H1 (cell line): ENCODE data around the gene RPTOR. TPM values are rescaled to one million over a fixed set of nuclear protein-coding genes. Genes with fewer than 3 reads are reported as not detected.

Experiments used
- CTCF ChIA-PET: fragments of 300-600 bp; sonication (Branson Sonifier 250); formaldehyde crosslinking; loops from one replicate; lab custom pipeline; 2021; ENCODE audit not compliant: partially characterized antibody; lab: Charles Lee
- POLR2A ChIA-PET: fragments of 300-600 bp; sonication (Branson Sonifier 250); formaldehyde crosslinking; loops from one replicate; lab custom pipeline; 2021; ENCODE audit warnings: inconsistent platforms; ENCODE audit not compliant: partially characterized antibody; lab: Charles Lee
- DNase-seq, 2 experiments: peaks; one replicate each; pipeline versions ENCODE4 v3.0.0 to v3.0.0-alpha.2; 2010 to 2022; ENCODE audit warnings: low spot score in 2 of 2, low read depth in 1 of 2, mixed read lengths in 1 of 2
- FAIRE-seq: peaks from 2 replicates; lab custom pipeline; 2011; peaks lifted over from hg19 to GRCh38; lab: Jason Lieb, UNC
- H2AFZ ChIP-seq: 2 replicates; pipeline ENCODE4 v1.8.1; 2012; ENCODE audit warnings: low read length, inconsistent platforms
- H2AK5ac ChIP-seq: 2 replicates; pipeline ENCODE4 v1.6.1; 2013; ENCODE audit warnings: low read depth, low read length
- H2BK120ac ChIP-seq: replicated peaks from 2 replicates; pipeline ENCODE3; 2013; ENCODE audit warnings: low read depth, low read length, inconsistent platforms
- H2BK12ac ChIP-seq: 2 replicates; pipeline ENCODE4 v1.6.1; 2013; ENCODE audit warnings: low read depth, low read length
- H2BK15ac ChIP-seq: 2 replicates; pipeline ENCODE4 v1.6.1; 2013; ENCODE audit warnings: low read length
- H2BK20ac ChIP-seq: 2 replicates; pipeline ENCODE4 v1.6.1; 2013; ENCODE audit warnings: low read length
- H2BK5ac ChIP-seq: 2 replicates; pipeline ENCODE4 v1.6.1; 2013; ENCODE audit warnings: low read depth, low read length
- H3K14ac ChIP-seq: 2 replicates; pipeline ENCODE4 v1.6.1; 2013; ENCODE audit warnings: inconsistent platforms; ENCODE audit not compliant: insufficient read length
- H3K18ac ChIP-seq: 2 replicates; pipeline ENCODE4 v1.6.1; 2013; ENCODE audit warnings: low read length; ENCODE audit errors: extremely low read depth
- H3K23ac ChIP-seq: 2 replicates; pipeline ENCODE4 v1.6.1; 2013; ENCODE audit warnings: inconsistent platforms; ENCODE audit not compliant: insufficient read length
- H3K23me2 ChIP-seq: 2 replicates; pipeline ENCODE4 v1.6.1; 2013; ENCODE audit warnings: low read depth, low read length
- H3K27ac ChIP-seq: 2 replicates; pipeline ENCODE4 v1.6.1; 2011; ENCODE audit warnings: low read depth, low read length, inconsistent platforms
- H3K27me3 ChIP-seq, 4 experiments: replicated peaks in 1 of 4; 1 replicate in 1 of 4; 2 replicates in 3 of 4; pipeline versions ENCODE4 v1.6.1 to v1.8.1; 2011 to 2013; ENCODE audit warnings: low read length in 3 of 4, mild to moderate bottlenecking in 3 of 4, inconsistent platforms in 2 of 4, mixed read lengths in 2 of 4, moderate library complexity in 1 of 4; ENCODE audit not compliant: control insufficient read depth in 3 of 4, insufficient read depth in 3 of 4; ENCODE audit errors: extremely low read depth in 1 of 4
- H3K36me3 ChIP-seq, 4 experiments: 2 replicates each; pipeline versions ENCODE4 v1.6.1 to v1.8.1; 2011 to 2013; ENCODE audit warnings: mild to moderate bottlenecking in 4 of 4, low read length in 3 of 4, moderate library complexity in 2 of 4, control low read depth in 1 of 4, inconsistent platforms in 1 of 4; ENCODE audit not compliant: insufficient read depth in 4 of 4, control insufficient read depth in 2 of 4
- H3K4ac ChIP-seq: replicated peaks from 2 replicates; pipeline ENCODE3; 2013; ENCODE audit warnings: low read length, low read depth, mixed read lengths, inconsistent platforms; ENCODE audit not compliant: insufficient read length
- H3K4me1 ChIP-seq, 4 experiments: replicated peaks in 1 of 4; 1 replicate in 1 of 4; 2 replicates in 3 of 4; pipeline versions ENCODE4 v1.6.1 to v1.8.1; 2011 to 2013; ENCODE audit warnings: low read length in 3 of 4, inconsistent platforms in 2 of 4, mixed read lengths in 1 of 4; ENCODE audit not compliant: insufficient read depth in 4 of 4, control insufficient read depth in 3 of 4
- H3K4me2 ChIP-seq, 2 experiments: 2 replicates each; pipeline versions ENCODE4 v1.6.1 to v1.8.1; 2011 to 2013; ENCODE audit warnings: low read depth in 2 of 2, low read length in 2 of 2, control low read depth in 1 of 2, inconsistent platforms in 1 of 2, mild to moderate bottlenecking in 1 of 2; ENCODE audit not compliant: insufficient read depth in 1 of 2
- H3K4me3 ChIP-seq, 4 experiments: fragments of 200-600, 300-600 bp in 1 of 4; sonication (generic), shearing (Covaris generic), sonication (Bioruptor Twin) in 1 of 4; 2 replicates each; pipeline versions ENCODE4 v1.5.1 to v1.8.1; 2011 to 2016; ENCODE audit warnings: low read length in 4 of 4, low read depth in 3 of 4, control low read depth in 2 of 4, inconsistent platforms in 2 of 4, mild to moderate bottlenecking in 2 of 4, mixed read lengths in 1 of 4, moderate library complexity in 1 of 4; ENCODE audit not compliant: insufficient read depth in 2 of 4; ENCODE audit errors: extremely low read depth in 1 of 4
- H3K56ac ChIP-seq: replicated peaks from 2 replicates; pipeline ENCODE3; 2013; ENCODE audit warnings: low read depth, mild to moderate bottlenecking, mixed read lengths, low read length, inconsistent platforms; ENCODE audit not compliant: insufficient read length
- H3K79me1 ChIP-seq: 2 replicates; pipeline ENCODE4 v1.6.1; 2013; ENCODE audit warnings: low read depth, low read length, control low read depth
- H3K79me2 ChIP-seq, 2 experiments: 2 replicates each; pipeline versions ENCODE4 v1.6.1 to v1.8.1; 2012 to 2013; ENCODE audit warnings: low read length in 2 of 2, mild to moderate bottlenecking in 2 of 2, inconsistent platforms in 1 of 2; ENCODE audit not compliant: insufficient read depth in 2 of 2, control insufficient read depth in 1 of 2
- H3K9ac ChIP-seq, 4 experiments: replicated peaks in 1 of 4; 1 replicate in 1 of 4; 2 replicates in 3 of 4; pipeline versions ENCODE4 v1.6.1 to v1.8.1; 2011 to 2013; ENCODE audit warnings: low read depth in 3 of 4, low read length in 3 of 4, control low read depth in 2 of 4, mild to moderate bottlenecking in 2 of 4, moderate library complexity in 2 of 4, inconsistent platforms in 1 of 4; ENCODE audit errors: extremely low read depth in 1 of 4
- H3K9me3 ChIP-seq, 2 experiments: 2 replicates each; pipeline versions ENCODE4 v1.6.1 to v1.8.1; 2012 to 2013; ENCODE audit warnings: mild to moderate bottlenecking in 2 of 2, moderate library complexity in 2 of 2, control low read depth in 1 of 2, inconsistent platforms in 1 of 2, low read depth in 1 of 2, low read length in 1 of 2, mixed read lengths in 1 of 2; ENCODE audit not compliant: insufficient read depth in 2 of 2
- H4K20me1 ChIP-seq, 2 experiments: replicated peaks in 1 of 2; 2 replicates each; pipeline versions ENCODE3 to v1.8.1; 2011 to 2013; ENCODE audit warnings: inconsistent platforms in 2 of 2, low read length in 2 of 2, mild to moderate bottlenecking in 1 of 2; ENCODE audit not compliant: insufficient read depth in 2 of 2, control insufficient read depth in 1 of 2
- H4K5ac ChIP-seq: 2 replicates; pipeline ENCODE4 v1.6.1; 2013; ENCODE audit warnings: low read length, low read depth, mixed read lengths, inconsistent platforms; ENCODE audit not compliant: insufficient read length
- H4K8ac ChIP-seq: 2 replicates; pipeline ENCODE4 v1.8.0; 2013; ENCODE audit warnings: mild to moderate bottlenecking, moderate library complexity, low read length, inconsistent platforms; ENCODE audit not compliant: insufficient read depth; ENCODE audit errors: extremely low read depth
- H4K91ac ChIP-seq: replicated peaks from 2 replicates; pipeline ENCODE3; 2013; ENCODE audit warnings: low read length, mixed read lengths, inconsistent platforms; ENCODE audit not compliant: insufficient read length
- BRCA1 ChIP-seq: IDR thresholded peaks from 2 replicates; pipeline ENCODE4 v1.6.1; 2012; ENCODE audit warnings: low read depth, low read length, improper control_type of control experiment
- JUN ChIP-seq: IDR thresholded peaks from 2 replicates; pipeline ENCODE4 v1.6.1; 2011; ENCODE audit warnings: low read depth, mild to moderate bottlenecking, improper control_type of control experiment, low read length
- SIN3A ChIP-seq, 2 experiments: IDR thresholded peaks in 1 of 2; conservative IDR thresholded peaks in 1 of 2; 2 replicates each; pipeline ENCODE4 v1.6.1; 2011 to 2012; ENCODE audit warnings: low read length in 2 of 2, improper control_type of control experiment in 1 of 2, low read depth in 1 of 2, mild to moderate bottlenecking in 1 of 2
- SP4 ChIP-seq: IDR thresholded peaks from 2 replicates; pipeline ENCODE4 v1.6.1; 2012; ENCODE audit warnings: low read length, inconsistent platforms
- WGBS, 2 experiments: shearing (Covaris generic) in 1 of 2; methylation state at CpG; one replicate each; pipeline versions ENCODE4 v1.1.6 to v1.1.7; 2013 to 2015; ENCODE audit warnings: low lambda C conversion rate in 2 of 2, mixed read lengths in 2 of 2, inconsistent platforms in 1 of 2, low coverage in 1 of 2, missing lambda C conversion rate in 1 of 2; ENCODE audit not compliant: insufficient replicate concordance in 2 of 2, insufficient coverage in 1 of 2, insufficient read length in 1 of 2; ENCODE audit errors: extremely low coverage in 1 of 2, missing lambda C conversion rate in 1 of 2; 5-methylcytosine and 5-hydroxymethylcytosine counted together
- polyA plus RNA-seq, 7 experiments: library from polyadenylated mRNA; depleted of rRNA in 3 of 7; stranded (reverse) in 5 of 7; unstranded in 2 of 7; fragments of >200 nt in 5 of 7; fragments of 200-250 nt in 2 of 7; gene quantifications; 1 replicate in 5 of 7; 2 replicates in 1 of 7; 4 replicates in 1 of 7; pipeline versions ENCODE4 v1.2.1 to v1.2.3, GENCODE V29; 2011 to 2013; ENCODE audit warnings: missing spikeins in 2 of 7, mixed read lengths in 2 of 7
- total RNA-seq: library from RNA; stranded (reverse); fragmentation: NEBNext Ultra II Directional; extraction: Animal tissue kit (Norgen Biotek cat#: 25700); gene quantifications from 2 replicates; pipeline ENCODE4 v1.2.1, GENCODE V29; 2021
- TF ChIP-seq, protein P1 (sequence below): IDR thresholded peaks from 2 replicates; pipeline ENCODE4 v1.6.1; 2011; ENCODE audit warnings: low read depth, mild to moderate bottlenecking, low read length; ENCODE audit not compliant: insufficient read depth

Gene RPTOR
- total and polyA plus RNA-seq, 2 of the 8 experiments (the other 6 are each of a cell fraction or from before 2014, with no cell fraction given), result 6.9 to 28.7 TPM

DNA sequence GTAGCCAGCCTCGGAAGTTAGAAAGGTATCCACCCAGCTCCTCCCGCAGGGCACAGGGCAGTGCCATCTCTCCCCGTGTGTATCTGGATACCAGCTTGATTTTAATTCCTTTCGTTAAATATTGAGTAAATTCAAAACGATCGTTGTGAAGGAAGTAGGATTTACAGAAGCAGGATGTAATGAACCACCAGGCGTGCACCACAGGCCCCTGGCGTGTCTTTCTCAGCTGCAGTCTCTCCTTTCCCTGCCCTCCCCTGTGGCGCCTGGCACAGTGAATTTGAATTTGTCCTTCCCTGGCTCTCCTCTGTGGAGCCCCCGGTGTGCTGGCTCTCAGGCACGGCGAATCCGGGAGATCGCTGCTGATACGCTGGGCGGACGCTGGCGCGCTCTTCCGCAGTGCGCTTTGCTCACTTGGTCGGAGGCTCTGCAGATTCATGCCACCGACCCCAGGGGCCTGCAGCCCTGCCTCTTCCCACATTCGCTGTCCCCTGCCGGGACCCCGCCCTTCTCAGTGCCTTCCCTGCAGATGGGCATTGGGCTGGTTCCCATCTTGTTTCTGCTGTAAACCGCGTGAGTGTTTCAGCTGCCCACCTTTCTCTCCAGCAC, 164.6 kb downstream of the RPTOR start:
- H3K9ac ChIP-seq, result no peak overlapping the region
- no peak for FAIRE-seq
- no peak for TF ChIP-seq BRCA1
- no peak for TF ChIP-seq JUN
- TF ChIP-seq SIN3A (conservative IDR thresholded peaks at IDR 0.05 in 1 of 2, IDR thresholded peaks at IDR 0.05 in 1 of 2; ENCODE audit: low read depth in 1 of 2, low read length in 2 of 2), result no peak
- TF ChIP-seq, protein P1, sequence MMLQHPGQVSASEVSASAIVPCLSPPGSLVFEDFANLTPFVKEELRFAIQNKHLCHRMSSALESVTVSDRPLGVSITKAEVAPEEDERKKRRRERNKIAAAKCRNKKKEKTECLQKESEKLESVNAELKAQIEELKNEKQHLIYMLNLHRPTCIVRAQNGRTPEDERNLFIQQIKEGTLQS, result no peak
- TF ChIP-seq SP4, result no peak
- no peak overlapping the region for H4K5ac ChIP-seq
- 80% methylated on average over 26 of the region's 28 CpGs; no CpG with 5 or more reads in 1 of the 2 experiments for WGBS, 2 experiments
- H3K79me1 ChIP-seq, result peaks cover 8% of the 10 kb centered on the region; the same call in 1 of the 2 replicates
- no peak overlapping the region for H3K14ac ChIP-seq
- 0 out of 2 replicates have a peak overlapping the region, but pooled peaks have one; percentile 9 for H2BK5ac ChIP-seq
- no peak overlapping the region for H3K4me2 ChIP-seq
- H3K4me3 ChIP-seq, result no peak overlapping the region
- peak overlapping the region; percentile 65; the same call in 1 of the 2 replicates for H4K8ac ChIP-seq
- H3K79me2 ChIP-seq, result peaks cover 0 to 13% of the 10 kb centered on the region in 2 experiments; a peak in 2 of 4 replicates
- H2BK20ac ChIP-seq, result no peak overlapping the region
- no peak overlapping the region for H4K91ac ChIP-seq
- H2BK12ac ChIP-seq, result no peak overlapping the region
- peaks cover 3 to 20% (median 4%) of the 10 kb centered on the region in 4 experiments for H3K4me1 ChIP-seq
- no peak overlapping the region for H2BK120ac ChIP-seq
- ChIA-PET POLR2A (no interaction called here), CTCF (interaction anchor here (1.1 kb wide), 1 partner anchor 133 kb away, joined by 3 read pairs; no protein-coding TSS in a partner anchor)
- no peaks in the 10 kb centered on the region for H3K9me3 ChIP-seq
- no peak overlapping the region; the same call in 1 of the 2 replicates for H3K18ac ChIP-seq
- no peaks in the 10 kb centered on the region for H3K27me3 ChIP-seq
- H4K20me1 ChIP-seq, result peaks cover 0 to 6% of the 10 kb centered on the region in 2 experiments
- no peak overlapping the region for H3K4ac ChIP-seq
- no peak overlapping the region for H3K56ac ChIP-seq
- H3K23me2 ChIP-seq, result no peaks in the 10 kb centered on the region
- no peaks in the 10 kb centered on the region for H3K36me3 ChIP-seq
- no peak for DNase-seq
- H3K27ac ChIP-seq, result no peak overlapping the region
- no peak overlapping the region for H2BK15ac ChIP-seq
- H2AFZ ChIP-seq, result no peak overlapping the region
- no peak overlapping the region for H3K23ac ChIP-seq
- H2AK5ac ChIP-seq, result no peak overlapping the region
